A673 (cell line): Measurements from ENCODE around the gene PDPR. TPM values are rescaled to one million over a fixed set of nuclear protein-coding genes. Genes with fewer than 3 reads are reported as not detected.
"Not testable (repeated sequence)": the region's sequence is repeated elsewhere in the genome, so short reads cannot be mapped to it uniquely, and the experiment has no call there.

Source experiments
- Bru-seq: library from RNA; stranded (reverse); fragments of 400-500 nt; gene quantifications from one replicate; lab custom pipeline; 2021; lab: Mats Ljungman, UMichigan
- BruChase-seq, 2 experiments: library from RNA; stranded (reverse); fragments of 400-500 nt; gene quantifications; one replicate each; lab custom pipeline; 2021; lab: Mats Ljungman, UMichigan
- BruUV-seq: library from RNA; stranded (reverse); fragments of 400-500 nt; replicated peaks from 2 replicates; lab custom pipeline; 2021; lab: Mats Ljungman, UMichigan
- CTCF ChIA-PET: fragments of 300-600 bp; sonication (Branson Sonifier 250); formaldehyde crosslinking; loops from one replicate; lab custom pipeline; 2022; ENCODE audit warnings: antibody characterized with exemption; lab: Charles Lee
- POLR2A ChIA-PET: fragments of 300-600 bp; sonication (Branson Sonifier 250); formaldehyde crosslinking; loops from one replicate; lab custom pipeline; 2022; ENCODE audit warnings: antibody characterized with exemption; ENCODE audit not compliant: low non-redundant PET; lab: Charles Lee
- DNase-seq: peaks from one replicate; pipeline ENCODE4 v3.0.0-alpha.2; 2015; ENCODE audit warnings: low spot score
- H3K27ac ChIP-seq: fragments of 200-600 bp; sonication (generic); 2 replicates; pipeline ENCODE4 v1.5.1; 2016; ENCODE audit warnings: mixed run types, low read depth, mild to moderate bottlenecking, mixed read lengths, antibody characterized with exemption, low read length; ENCODE audit not compliant: poor library complexity, severe bottlenecking
- H3K27me3 ChIP-seq: fragments of 200-600 bp; sonication (generic); replicated peaks from 2 replicates; pipeline ENCODE4 v1.6.1; 2017; ENCODE audit warnings: mixed run types, low read depth, mild to moderate bottlenecking, mixed read lengths, antibody characterized with exemption, low read length; ENCODE audit not compliant: insufficient read depth, poor library complexity
- H3K36me3 ChIP-seq: fragments of 200-600 bp; sonication (generic); 2 replicates; pipeline ENCODE4 v1.6.1; 2016; ENCODE audit warnings: mixed run types, mild to moderate bottlenecking, mixed read lengths, antibody characterized with exemption, low read length; ENCODE audit not compliant: insufficient read depth, poor library complexity, severe bottlenecking
- H3K4me1 ChIP-seq: fragments of 200-600 bp; sonication (generic); 2 replicates; pipeline ENCODE4 v1.6.1; 2017; ENCODE audit warnings: mixed run types, mild to moderate bottlenecking, mixed read lengths, antibody characterized with exemption, low read length; ENCODE audit not compliant: insufficient read depth, poor library complexity, severe bottlenecking
- H3K4me3 ChIP-seq: fragments of 200-600 bp; sonication (generic); 2 replicates; pipeline ENCODE4 v1.5.1; 2016; ENCODE audit warnings: low read depth, mixed run types, mild to moderate bottlenecking, mixed read lengths, low read length; ENCODE audit not compliant: poor library complexity, severe bottlenecking
- H3K9me3 ChIP-seq: fragments of 200-600 bp; sonication (generic); 2 replicates; pipeline ENCODE4 v1.6.1; 2016; ENCODE audit warnings: mixed run types, low read depth, mild to moderate bottlenecking, mixed read lengths, antibody characterized with exemption, low read length; ENCODE audit not compliant: poor library complexity, severe bottlenecking
- intact Hi-C: fragments of 100-400 bp; cut with micrococcal nuclease; formaldehyde crosslinking; loops from one replicate; pipeline ENCODE4 v1.10.0; 2022; ENCODE audit not compliant: unreplicated experiment
- long read RNA-seq: library from polyadenylated mRNA; stranded (forward); transcript quantifications from one replicate; pipeline ENCODE4 v2.0.0, GENCODE V29; 2022
- total RNA-seq: library from RNA; stranded (reverse); gene quantifications from 2 replicates; pipeline ENCODE4 v1.2.3, GENCODE V29; 2021

The PDPR gene
- total RNA-seq (35.2 and 39.8 TPM in 2 replicates), Bru-seq, nascent RNA (percentile 77 among the genes with signal in this experiment), BruChase-seq, experiment 1, labeled RNA remaining after a 2-hour chase (percentile 84 among the genes with signal in this experiment), BruChase-seq, experiment 2, labeled RNA remaining after a 6-hour chase (percentile 92 among the genes with signal in this experiment)
- long read RNA-seq, full-length matches to known transcripts = 1 of 30 reads
- long read RNA-seq, partial matches to known transcripts = 2 of 30 reads
- long read RNA-seq, other reads (novel, unspliced or antisense) = 27 of 30 reads

DNA sequence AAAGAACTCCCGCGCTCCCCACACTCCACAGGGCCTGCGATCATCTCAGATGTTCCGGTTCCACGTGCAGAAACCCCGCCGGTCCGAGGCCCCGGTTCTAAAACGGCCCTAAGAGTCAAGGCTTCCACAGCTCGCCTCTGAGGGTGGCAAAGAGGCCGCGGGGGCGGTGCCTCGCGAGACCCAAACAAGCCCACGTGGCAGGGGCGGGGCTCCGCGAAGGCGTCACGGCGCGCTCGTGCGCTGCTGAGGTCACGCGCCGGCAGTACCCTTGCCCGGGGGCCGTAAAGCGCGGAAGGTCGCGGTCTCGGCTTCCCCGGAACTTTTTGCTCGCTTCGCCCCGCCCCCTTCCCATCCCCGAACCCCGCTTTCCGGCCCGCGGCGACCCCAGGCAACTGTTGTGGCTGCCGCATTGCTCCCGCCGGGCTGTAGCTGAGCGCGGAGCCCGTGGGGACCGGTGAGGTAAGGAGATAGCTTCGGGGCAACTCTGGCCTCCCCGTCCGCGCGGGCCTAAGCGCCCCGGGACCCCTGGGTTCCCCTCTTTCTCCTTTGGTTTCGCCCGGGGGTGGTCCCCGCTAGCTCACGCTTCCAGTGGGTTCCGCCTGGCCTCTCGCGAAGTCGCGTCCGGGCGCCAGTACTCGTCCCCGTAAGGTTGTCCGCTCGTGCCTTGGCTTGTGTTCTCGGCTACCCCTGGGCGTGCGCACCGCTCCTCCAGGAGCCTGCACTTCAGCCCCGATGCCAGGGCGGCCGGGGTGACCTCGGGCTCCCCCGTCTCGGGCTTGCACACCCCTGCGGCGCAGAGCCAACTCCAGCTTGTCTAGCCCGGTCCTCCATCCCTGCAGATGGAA is at the start of gene PDPR:
Gene PDPR (plus strand): TSS at position 351 of the 845 bp plus-strand sequence. CDS start 6,161 bp downstream, outside the sequence.
- intact Hi-C loops, H3K27me3 ChIP-seq, H3K4me1 ChIP-seq, H3K36me3 ChIP-seq, CTCF ChIA-PET, BruUV-seq, H3K9me3 ChIP-seq: not testable (repeated sequence)
- peak within 1 kb of the TSS; percentile 80 for H3K27ac ChIP-seq
- peak; percentile 93 for DNase-seq
- peak within 1 kb of the TSS; percentile 73 for H3K4me3 ChIP-seq
- POLR2A ChIA-PET = interaction anchor here (0.5 kb wide), 1 partner anchor 981 kb away, joined by 7 read pairs; no protein-coding TSS in a partner anchor

DNA sequence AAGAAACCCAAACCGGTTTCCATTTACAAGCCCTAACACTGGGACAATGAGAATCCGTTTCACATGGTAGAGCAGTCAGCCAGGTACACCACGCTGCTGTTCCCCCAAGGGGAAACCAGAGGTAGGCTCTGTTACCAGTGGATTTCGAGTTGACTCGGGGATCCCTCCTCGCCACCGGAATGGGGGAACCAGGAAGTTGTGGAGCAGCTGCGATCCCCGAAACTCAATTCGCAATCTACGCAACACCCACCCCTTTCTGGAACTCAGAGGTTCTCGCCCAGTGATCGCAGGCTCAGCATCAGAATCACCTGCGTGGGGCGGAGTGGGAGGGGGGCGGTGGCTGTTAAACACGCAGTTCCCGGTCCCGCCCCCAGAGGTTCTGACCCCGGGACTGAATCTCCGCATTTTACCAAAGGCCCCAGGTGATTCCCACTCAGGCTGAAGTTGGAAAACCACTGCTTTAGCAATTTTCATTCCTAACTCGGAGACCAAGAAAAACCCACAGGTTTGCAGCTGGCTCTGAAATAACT is 49.2 kb upstream of the PDPR start:
- POLR2A ChIA-PET, intact Hi-C loops: not testable (repeated sequence)
- peak overlapping the region; percentile 80 for H3K27ac ChIP-seq

DNA sequence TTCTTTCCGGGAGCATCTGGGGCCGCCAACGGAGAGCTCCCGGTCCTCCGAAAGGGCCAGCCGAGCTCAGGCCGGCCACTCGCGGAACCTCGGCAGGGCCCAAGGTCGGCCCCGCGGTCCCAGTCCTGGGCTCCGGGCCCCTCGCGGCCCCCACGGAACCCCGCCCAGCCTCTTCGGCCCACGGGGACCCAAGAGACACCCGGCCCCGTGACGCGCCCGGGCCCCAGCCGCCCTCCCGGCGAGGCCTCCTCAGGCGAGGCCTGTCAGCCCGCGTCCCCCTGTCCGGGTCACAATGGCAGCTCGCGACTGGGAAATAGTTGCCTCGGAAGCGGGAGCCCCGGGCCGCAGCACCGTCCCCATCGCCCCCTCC is 48.8 kb upstream of the PDPR start:
- CTCF ChIA-PET, H3K9me3 ChIP-seq, POLR2A ChIA-PET, H3K27me3 ChIP-seq, H3K36me3 ChIP-seq, intact Hi-C loops, H3K4me1 ChIP-seq, DNase-seq, BruUV-seq: not testable (repeated sequence)
- Histone ChIP-seq H3K27ac (peak overlapping the region; percentile 80), H3K4me3 (peak overlapping the region; percentile 59)

More for the DNA sequence above, 49.2 kb upstream of the PDPR start:
- H3K4me3 ChIP-seq = peak overlapping the region; percentile 59
- DNase-seq = peak; percentile 5
- BruUV-seq, CTCF ChIA-PET, H3K27me3 ChIP-seq, H3K9me3 ChIP-seq, H3K36me3 ChIP-seq, H3K4me1 ChIP-seq: not testable (repeated sequence)

DNA sequence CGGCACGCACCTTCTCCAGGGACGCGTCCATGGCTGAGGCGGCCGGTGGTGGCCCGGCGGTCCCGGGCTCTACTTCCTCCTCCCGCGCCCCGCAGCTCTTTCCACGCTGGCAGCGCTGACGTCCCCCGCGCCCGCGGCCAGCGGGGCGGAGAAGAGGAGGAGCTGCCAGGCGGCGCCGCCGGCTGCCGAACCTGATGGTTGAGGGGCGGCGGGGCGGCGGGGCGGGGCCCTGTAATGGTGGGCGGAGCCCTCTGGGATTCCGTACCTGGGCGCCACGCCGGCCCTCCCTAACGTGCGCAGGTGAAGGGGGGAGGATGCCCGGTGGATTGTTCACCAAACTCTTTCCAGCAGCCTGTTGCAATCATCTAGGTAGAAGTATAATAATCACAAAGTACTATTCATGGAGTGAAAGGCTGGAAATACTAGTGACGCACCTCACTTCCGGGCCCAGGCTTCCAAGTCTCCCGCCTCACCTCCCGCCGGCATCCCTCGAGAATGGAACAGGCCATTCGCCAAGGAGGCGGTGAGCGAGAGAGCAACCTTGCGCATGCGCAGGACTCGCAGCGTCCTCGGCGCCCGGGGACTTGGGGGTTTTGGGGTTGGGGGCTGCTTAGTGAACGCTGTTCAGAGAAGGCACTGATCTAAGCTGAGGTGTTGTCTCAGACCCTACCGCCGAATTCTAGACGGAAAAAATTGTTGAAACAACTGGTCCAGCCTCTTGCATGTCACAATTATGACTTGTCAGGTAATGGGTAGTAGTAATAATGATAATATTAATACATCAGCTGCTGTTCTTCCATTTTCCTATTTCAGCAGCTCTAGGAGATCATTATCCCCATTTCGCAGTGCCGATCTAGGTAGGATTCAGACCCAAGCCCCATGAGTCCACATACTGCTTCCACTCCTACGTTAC is 48.1 kb upstream of the PDPR start:
- DNase-seq = peak; percentile 89
- H3K27ac ChIP-seq = peak overlapping the region; percentile 80
- BruUV-seq, H3K9me3 ChIP-seq, intact Hi-C loops, H3K36me3 ChIP-seq, POLR2A ChIA-PET, H3K27me3 ChIP-seq, CTCF ChIA-PET, H3K4me1 ChIP-seq: not testable (repeated sequence)
- peak overlapping the region; percentile 59 for H3K4me3 ChIP-seq

DNA sequence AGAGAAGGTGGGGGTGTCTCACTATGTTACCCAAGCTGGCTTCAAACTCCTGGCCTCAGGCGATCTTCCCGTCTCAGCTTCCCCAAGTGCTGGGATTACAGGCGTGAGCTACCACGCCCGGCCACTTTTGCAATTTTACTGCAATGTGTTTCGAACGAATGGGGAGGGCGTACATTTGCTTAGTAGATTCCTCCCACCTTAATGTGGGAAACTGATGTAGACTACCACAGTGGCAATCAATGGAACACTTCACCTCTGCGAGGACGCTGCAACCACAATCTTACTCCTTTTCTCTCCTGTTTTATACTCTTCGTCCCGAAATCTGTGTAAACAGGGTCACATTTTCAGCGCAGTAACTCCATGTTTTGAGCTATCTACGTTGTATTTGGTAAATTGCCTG is 47.4 kb upstream of the PDPR start:
- CTCF ChIA-PET, H3K36me3 ChIP-seq, POLR2A ChIA-PET, H3K4me3 ChIP-seq, DNase-seq, BruUV-seq, intact Hi-C loops, H3K27ac ChIP-seq, H3K9me3 ChIP-seq, H3K4me1 ChIP-seq, H3K27me3 ChIP-seq: not testable (repeated sequence)

DNA sequence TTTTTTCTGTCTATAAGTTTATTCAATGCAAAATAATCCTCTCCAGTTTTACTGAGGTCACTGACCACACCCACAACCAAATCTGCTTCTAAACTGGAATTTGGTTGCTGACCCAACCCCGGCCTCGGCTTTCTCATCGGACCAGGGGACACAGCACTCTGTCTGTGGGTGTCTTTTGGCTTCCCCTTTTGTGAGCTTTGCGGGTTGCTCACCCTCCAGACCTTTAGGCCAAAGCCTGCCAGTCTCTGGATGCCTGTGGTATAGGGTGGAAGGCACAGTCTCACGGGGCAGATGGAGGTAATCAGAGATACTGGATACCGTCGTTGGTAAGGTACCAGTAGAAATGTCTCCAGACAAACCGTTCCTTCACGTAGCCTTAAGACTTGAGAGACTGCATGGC is 35.1 kb upstream of the PDPR start:
- POLR2A ChIA-PET, H3K36me3 ChIP-seq, H3K27ac ChIP-seq, H3K4me3 ChIP-seq, CTCF ChIA-PET, H3K9me3 ChIP-seq, intact Hi-C loops, BruUV-seq, H3K27me3 ChIP-seq, H3K4me1 ChIP-seq, DNase-seq: not testable (repeated sequence)

DNA sequence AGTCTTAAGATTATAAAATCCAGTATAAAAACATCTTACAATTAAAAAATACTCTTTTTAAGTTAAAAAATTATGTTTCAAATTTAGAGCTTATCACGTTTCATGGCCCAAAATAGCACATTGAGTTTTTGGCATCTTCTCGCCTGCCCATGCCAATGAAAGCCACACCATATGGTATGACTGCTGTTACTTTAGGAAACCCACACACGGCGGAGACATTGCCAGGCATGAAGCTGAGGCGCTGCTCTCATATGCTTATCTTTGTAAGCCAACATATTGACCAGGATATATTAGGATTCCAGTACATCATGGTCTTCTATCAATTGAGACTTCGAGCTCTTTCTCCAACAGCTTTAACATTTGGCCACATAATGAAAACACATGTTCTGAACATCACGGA is 32.9 kb upstream of the PDPR start:
- DNase-seq, H3K27me3 ChIP-seq, intact Hi-C loops, POLR2A ChIA-PET, BruUV-seq, H3K4me1 ChIP-seq, H3K4me3 ChIP-seq, H3K36me3 ChIP-seq, CTCF ChIA-PET, H3K9me3 ChIP-seq, H3K27ac ChIP-seq: not testable (repeated sequence)
